Thoracic aorta (tissue), 2 donors: Measurements from ENCODE around the gene P4HA2. TPM values are rescaled to one million over a fixed set of nuclear protein-coding genes. Genes with fewer than 3 reads are reported as not detected.

Experiments used
- ATAC-seq: fragments of 150-250 bp; one replicate; pipeline ENCODE4 v1.8.0; 2017; ENCODE audit warnings: low read depth; ENCODE audit not compliant: insufficient number of reproducible peaks, low FRiP score
- DNase-seq: peaks from one replicate; pipeline ENCODE4 v3.0.0-alpha.2; 2020; ENCODE audit warnings: low spot score
- H3K27ac ChIP-seq, 2 donors: fragments of 200-600 bp; sonication (generic); 1 replicate in 1 of 2; 2 replicates in 1 of 2; pipeline ENCODE4 v1.5.1; 2016; ENCODE audit warnings: mild to moderate bottlenecking in 2 of 2, moderate library complexity in 2 of 2
- H3K27me3 ChIP-seq: fragments of 200-600 bp; sonication (generic); replicated peaks from 2 replicates; pipeline ENCODE4 v1.6.0; 2016; ENCODE audit warnings: mild to moderate bottlenecking; ENCODE audit not compliant: insufficient read depth
- H3K36me3 ChIP-seq: fragments of 200-600 bp; sonication (generic); one replicate; pipeline ENCODE4 v1.5.1; 2016
- H3K4me1 ChIP-seq, 2 donors: fragments of 200-600 bp; sonication (generic); 1 replicate in 1 of 2; 2 replicates in 1 of 2; pipeline versions ENCODE4 v1.5.1 to v1.6.0; 2016; ENCODE audit warnings: low read depth in 2 of 2, mild to moderate bottlenecking in 1 of 2; ENCODE audit not compliant: control insufficient read depth in 1 of 2
- H3K4me3 ChIP-seq: fragments of 200-600 bp; sonication (generic); 2 replicates; pipeline ENCODE4 v1.5.1; 2016; ENCODE audit warnings: mild to moderate bottlenecking
- H3K9me3 ChIP-seq: fragments of 200-600 bp; sonication (generic); 2 replicates; pipeline ENCODE4 v1.5.1; 2016
- CTCF ChIP-seq: fragments of 200-600 bp; sonication (generic); IDR thresholded peaks from one replicate; pipeline ENCODE4 v1.5.1; 2019; ENCODE audit warnings: antibody characterized with exemption
- total RNA-seq, 2 donors: library from RNA; depleted of rRNA; stranded (reverse); fragments of >200 nt; gene quantifications; one replicate each; pipeline versions ENCODE4 v1.1.0 to v1.2.3, GENCODE V29; 2016

Gene P4HA2
- total RNA-seq, 2 donors from 2014 or later, result 31.3 to 47.7 TPM

GRCh38 chr5:132235340-132235739 is 7.7 kb upstream of the P4HA2 start:
- H3K9me3 ChIP-seq, result no peaks in the 10 kb centered on the region
- H3K36me3 ChIP-seq, result no peaks in the 10 kb centered on the region
- no peaks in the 10 kb centered on the region for H3K27me3 ChIP-seq
- H3K4me1 ChIP-seq, result no peaks in the 10 kb centered on the region
- no peak for ATAC-seq
- no peak for TF ChIP-seq CTCF
- H3K4me3 ChIP-seq, result no peak overlapping the region
- no peak overlapping the region for H3K27ac ChIP-seq
- DNase-seq, result no peak

GRCh38 chr5:132234684-132235062 is 7.0 kb upstream of the P4HA2 start:
- no peak for TF ChIP-seq CTCF
- Histone ChIP-seq H3K27ac (no peak overlapping the region), H3K27me3 (no peaks in the 10 kb centered on the region), H3K4me3 (no peak overlapping the region), H3K36me3 (no peaks in the 10 kb centered on the region), H3K4me1 (no peaks in the 10 kb centered on the region), H3K9me3 (no peaks in the 10 kb centered on the region)
- ATAC-seq (no peak), DNase-seq (no peak)

- DNase-seq (no peak), ATAC-seq (no peak)
- TF ChIP-seq CTCF, result no peak
- Histone ChIP-seq H3K36me3 (no peaks in the 10 kb centered on the region), H3K27me3 (no peaks in the 10 kb centered on the region), H3K27ac (no peak overlapping the region), H3K9me3 (no peaks in the 10 kb centered on the region), H3K4me3 (no peak overlapping the region), H3K4me1 (no peaks in the 10 kb centered on the region)
Observed at GRCh38 chr5:132233811-132234683, 6.4 kb upstream of the P4HA2 start.

- Histone ChIP-seq H3K4me3 (no peak overlapping the region), H3K4me1 (peaks cover 0 to 2% of the 10 kb centered on the region in 2 donors), H3K27ac (no peak overlapping the region), H3K36me3 (no peaks in the 10 kb centered on the region), H3K9me3 (no peaks in the 10 kb centered on the region), H3K27me3 (no peaks in the 10 kb centered on the region)
- ATAC-seq (no peak), DNase-seq (no peak)
- TF ChIP-seq CTCF, result no peak
Observed at GRCh38 chr5:132233081-132233480, 5.4 kb upstream of the P4HA2 start.

- H3K9me3 ChIP-seq, result no peaks in the 10 kb centered on the region
- no peak for TF ChIP-seq CTCF
- ATAC-seq (no peak), DNase-seq (no peak)
- H3K4me1 ChIP-seq, result peaks cover 0 to 5% of the 10 kb centered on the region in 2 donors
- no peaks in the 10 kb centered on the region for H3K27me3 ChIP-seq
- no peak overlapping the region for H3K27ac ChIP-seq
- no peak overlapping the region for H3K4me3 ChIP-seq
- H3K36me3 ChIP-seq, result no peaks in the 10 kb centered on the region
Observed at GRCh38 chr5:132232465-132232864, 4.8 kb upstream of the P4HA2 start.
